Natural killer cell (primary cell): Measurements from ENCODE around the gene AKAP13. TPM values are rescaled to one million over a fixed set of nuclear protein-coding genes. Genes with fewer than 3 reads are reported as not detected.

Experiments used
- ATAC-seq, 3 donors: fragments of 150-1000 bp in 2 of 3; fragments of 200-7000 bp in 1 of 3; cut with Tn5 transposase; 1 replicate in 1 of 3; 2 replicates in 2 of 3; pipeline ENCODE4 v1.10.0; 2021; ENCODE audit warnings: mild to moderate bottlenecking in 2 of 3, moderate library complexity in 2 of 3
- DNase-seq, 2 donors: peaks; one replicate each; pipeline versions ENCODE4 v3.0.0 to v3.0.0-alpha.2; 2013 to 2021; ENCODE audit warnings: mixed read lengths in 1 of 2
- H3K27ac ChIP-seq: one replicate; pipeline ENCODE4 v1.5.1; 2013; ENCODE audit warnings: mild to moderate bottlenecking, low read length
- H3K27me3 ChIP-seq: one replicate; pipeline ENCODE4 v1.6.1; 2013; ENCODE audit warnings: low read length; ENCODE audit not compliant: control insufficient read depth, insufficient read depth
- H3K36me3 ChIP-seq: one replicate; pipeline ENCODE4 v1.6.1; 2013; ENCODE audit warnings: low read length; ENCODE audit not compliant: control insufficient read depth, insufficient read depth
- H3K4me1 ChIP-seq: one replicate; pipeline ENCODE4 v1.6.1; 2013; ENCODE audit warnings: low read length; ENCODE audit not compliant: control insufficient read depth, insufficient read depth
- H3K4me3 ChIP-seq: one replicate; pipeline ENCODE4 v1.5.1; 2013; ENCODE audit warnings: low read length
- H3K9me3 ChIP-seq: one replicate; pipeline ENCODE4 v1.6.1; 2013; ENCODE audit warnings: low read length; ENCODE audit not compliant: control insufficient read depth, insufficient read depth
- H3K27ac Mint-ChIP-seq, 2 donors: one replicate each; pipeline ENCODE4 v1.8.0; 2022; ENCODE audit warnings: mild to moderate bottlenecking in 2 of 2, mixed read lengths in 2 of 2, moderate library complexity in 1 of 2
- H3K27me3 Mint-ChIP-seq, 2 donors: one replicate each; pipeline ENCODE4 v1.8.0; 2022; ENCODE audit warnings: low read depth in 2 of 2, mixed read lengths in 2 of 2
- H3K36me3 Mint-ChIP-seq: one replicate; pipeline ENCODE4 v1.8.0; 2022; ENCODE audit warnings: mixed read lengths
- H3K4me1 Mint-ChIP-seq, 2 donors: one replicate each; pipeline ENCODE4 v1.8.0; 2022; ENCODE audit warnings: mixed read lengths in 2 of 2
- H3K4me3 Mint-ChIP-seq: one replicate; pipeline ENCODE4 v1.8.0; 2022; ENCODE audit warnings: mild to moderate bottlenecking, moderate library complexity, mixed read lengths
- H3K9me3 Mint-ChIP-seq, 2 donors: one replicate each; pipeline ENCODE4 v1.8.0; 2022; ENCODE audit warnings: mixed read lengths in 2 of 2
- CTCF ChIP-seq: fragments of 200-600 bp; IDR thresholded peaks from one replicate; pipeline ENCODE4 v1.8.0; 2022; ENCODE audit warnings: antibody characterized with exemption
- WGBS: methylation state at CpG from one replicate; pipeline ENCODE4 v1.1.7; 2013; ENCODE audit warnings: missing lambda C conversion rate; ENCODE audit not compliant: insufficient coverage; 5-methylcytosine and 5-hydroxymethylcytosine counted together
- intact Hi-C: fragments of 100-400 bp; cut with micrococcal nuclease; formaldehyde crosslinking; loops from one replicate; pipeline ENCODE4 v1.14.2; 2022
- total RNA-seq, 4 donors: library from RNA; stranded (reverse); fragments of 120-200 nt in 1 of 4; gene quantifications; one replicate each; pipeline versions ENCODE4 v1.2.3 to v1.2.4, GENCODE V29; 2013 to 2022

AKAP13 gene
- total RNA-seq, 3 donors from 2014 or later (not counting 1 experiment from before 2014, with no cell fraction given), result 573 to 661 (median 647) TPM

- H3K27ac Mint-ChIP-seq, result no peak overlapping the region
- Histone ChIP-seq H3K4me3 (no peak overlapping the region), H3K36me3 (no peaks in the 10 kb centered on the region), H3K27ac (no peak overlapping the region), H3K27me3 (no peaks in the 10 kb centered on the region), H3K9me3 (no peaks in the 10 kb centered on the region), H3K4me1 (peaks cover 6% of the 10 kb centered on the region)
- TF ChIP-seq CTCF, result no peak
- 89% methylated on average over 7 of the region's 8 CpGs for WGBS
- no peaks in the 10 kb centered on the region for H3K9me3 Mint-ChIP-seq
- peaks cover 26 to 27% of the 10 kb centered on the region in 2 donors for H3K4me1 Mint-ChIP-seq
- ATAC-seq (no peak), DNase-seq (no peak)
- no peaks in the 10 kb centered on the region for H3K36me3 Mint-ChIP-seq
- intact Hi-C loops, result no loop called here
- H3K4me3 Mint-ChIP-seq, result no peak overlapping the region
- H3K27me3 Mint-ChIP-seq, result no peaks in the 10 kb centered on the region
These were observed 90.3 kb downstream of the AKAP13 start for GRCh38 chr15:85470563-85471271.

DNA sequence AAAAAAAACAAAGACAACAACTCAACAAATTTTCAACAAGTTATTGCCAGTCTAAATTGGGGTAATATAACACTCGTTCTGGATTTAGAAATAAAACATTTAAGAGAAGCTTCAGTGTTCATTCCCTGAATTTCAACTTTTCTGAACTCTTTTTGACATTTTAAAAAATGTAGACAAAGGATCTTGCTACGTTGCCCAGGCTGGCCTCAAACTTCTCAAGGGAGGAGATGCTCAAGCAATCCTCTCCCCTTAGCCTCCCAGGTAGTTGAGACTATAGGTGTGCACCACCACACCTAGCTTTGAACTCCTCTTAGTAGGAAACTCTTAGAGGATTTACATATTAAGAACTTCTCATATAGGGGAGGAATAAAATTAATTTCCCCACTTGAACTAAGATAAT lies 91.9 kb downstream of the AKAP13 start:
- Histone ChIP-seq H3K4me3 (no peak overlapping the region), H3K36me3 (no peaks in the 10 kb centered on the region), H3K27ac (no peak overlapping the region), H3K9me3 (no peaks in the 10 kb centered on the region), H3K4me1 (peaks cover 10% of the 10 kb centered on the region), H3K27me3 (no peaks in the 10 kb centered on the region)
- WGBS, result 96% methylated on average over 2 of the region's 2 CpGs
- no peak for DNase-seq
- H3K27me3 Mint-ChIP-seq, result no peaks in the 10 kb centered on the region
- no peak overlapping the region for H3K4me3 Mint-ChIP-seq
- no peak for TF ChIP-seq CTCF
- no peak overlapping the region for H3K27ac Mint-ChIP-seq
- peaks cover 29 to 37% of the 10 kb centered on the region in 2 donors for H3K4me1 Mint-ChIP-seq
- intact Hi-C loops, result no loop called here
- no peaks in the 10 kb centered on the region for H3K9me3 Mint-ChIP-seq
- H3K36me3 Mint-ChIP-seq, result no peaks in the 10 kb centered on the region
- ATAC-seq, result no peak

GRCh38 chr15:85473455-85473854 lies 93.1 kb downstream of the AKAP13 start:
- no peak for ATAC-seq
- Histone ChIP-seq H3K4me1 (peaks cover 10% of the 10 kb centered on the region), H3K9me3 (no peaks in the 10 kb centered on the region), H3K36me3 (no peaks in the 10 kb centered on the region), H3K27me3 (no peaks in the 10 kb centered on the region), H3K4me3 (no peak overlapping the region), H3K27ac (no peak overlapping the region)
- DNase-seq, result no peak
- no peaks in the 10 kb centered on the region for H3K9me3 Mint-ChIP-seq
- intact Hi-C loops, result no loop called here
- peaks cover 19 to 36% of the 10 kb centered on the region in 2 donors for H3K4me1 Mint-ChIP-seq
- no peaks in the 10 kb centered on the region for H3K36me3 Mint-ChIP-seq
- no peak overlapping the region for H3K4me3 Mint-ChIP-seq
- no peak overlapping the region for H3K27ac Mint-ChIP-seq
- WGBS, result 55% methylated on average over 2 of the region's 3 CpGs
- H3K27me3 Mint-ChIP-seq, result no peaks in the 10 kb centered on the region
- TF ChIP-seq CTCF, result no peak
